Uterus (tissue), 4 donors: ENCODE data around the gene UST. TPM values are rescaled to one million over a fixed set of nuclear protein-coding genes. Genes with fewer than 3 reads are reported as not detected.

Source experiments
- DNase-seq, 2 donors: peaks; one replicate each; pipeline ENCODE4 v3.0.0-alpha.2; 2019 to 2020
- H3K27ac ChIP-seq, 2 donors: fragments of 200-600 bp; sonication (generic); 1 replicate in 1 of 2; 2 replicates in 1 of 2; pipeline ENCODE4 v1.5.1; 2016 to 2018
- H3K27me3 ChIP-seq, 2 donors: fragments of 200-600 bp; sonication (generic); one replicate each; pipeline ENCODE4 v1.5.1; 2018 to 2019; ENCODE audit warnings: control low read depth in 1 of 2
- H3K36me3 ChIP-seq, 2 donors: fragments of 200-600 bp; sonication (generic); one replicate each; pipeline ENCODE4 v1.5.1; 2019; ENCODE audit warnings: control low read depth in 1 of 2
- H3K4me1 ChIP-seq, 2 donors: fragments of 200-600 bp; sonication (generic); one replicate each; pipeline ENCODE4 v1.5.1; 2018 to 2019; ENCODE audit warnings: control low read depth in 1 of 2
- H3K4me3 ChIP-seq, 2 donors: fragments of 200-600 bp; sonication (generic); 1 replicate in 1 of 2; 2 replicates in 1 of 2; pipeline ENCODE4 v1.5.1; 2018 to 2019; ENCODE audit warnings: mild to moderate bottlenecking in 1 of 2
- H3K9me3 ChIP-seq, 2 donors: fragments of 200-600 bp; sonication (generic); one replicate each; pipeline ENCODE4 v1.5.1; 2019; ENCODE audit warnings: control low read depth in 1 of 2
- POLR2A ChIP-seq, 2 donors: fragments of 450-650 bp; IDR thresholded peaks; one replicate each; pipeline ENCODE4 v1.6.1; 2016; ENCODE audit warnings: antibody characterized with exemption in 2 of 2, mild to moderate bottlenecking in 1 of 2, moderate library complexity in 1 of 2
- intact Hi-C: fragments of 100-400 bp; cut with DNase I; formaldehyde crosslinking; loops from one replicate; pipeline ENCODE4 v1.15.1; 2023; ENCODE audit warnings: low total_unique reads
- total RNA-seq, 4 donors: library from RNA; depleted of rRNA in 3 of 4; stranded (reverse); fragments of >200 nt in 3 of 4; gene quantifications; one replicate each; pipeline versions ENCODE4 v1.1.0 to v1.2.4, GENCODE V29; 2014 to 2023
- TF ChIP-seq, protein P1 (sequence below), 4 experiments: fragments of 200-600 bp in 2 of 4; fragments of 450-650 bp in 2 of 4; sonication (generic) in 2 of 4; IDR thresholded peaks; one replicate each; pipeline ENCODE4 v1.5.1; 2016 to 2019; ENCODE audit warnings: antibody characterized with exemption in 4 of 4, mild to moderate bottlenecking in 2 of 4, moderate library complexity in 1 of 4
- donor health status: DM: yes; HTN: yes; CAD: no.

Gene UST
- total RNA-seq, 4 donors from 2014 or later: 6.1 to 23.2 (median 17.2) TPM

DNA sequence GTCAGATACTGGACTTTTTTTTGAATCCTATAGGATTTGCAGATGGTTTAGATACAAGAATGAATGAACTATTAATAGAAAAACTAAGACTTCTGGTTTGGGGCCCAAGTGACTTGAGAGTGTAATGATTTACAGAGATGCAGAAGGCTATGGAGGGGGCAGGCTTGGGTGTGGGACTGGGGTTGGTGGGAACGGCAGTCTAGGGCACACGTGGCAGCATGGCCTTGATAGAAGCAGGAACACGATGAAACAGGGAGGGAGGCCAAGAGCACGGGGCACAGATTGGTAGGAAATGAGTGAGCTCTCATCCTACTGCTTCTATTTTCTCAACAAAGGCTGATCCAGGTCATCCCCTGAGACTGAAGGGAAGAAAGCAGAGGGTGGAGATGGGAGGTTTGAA lies 3.4 kb upstream of the UST start:
- TF ChIP-seq, protein P1, sequence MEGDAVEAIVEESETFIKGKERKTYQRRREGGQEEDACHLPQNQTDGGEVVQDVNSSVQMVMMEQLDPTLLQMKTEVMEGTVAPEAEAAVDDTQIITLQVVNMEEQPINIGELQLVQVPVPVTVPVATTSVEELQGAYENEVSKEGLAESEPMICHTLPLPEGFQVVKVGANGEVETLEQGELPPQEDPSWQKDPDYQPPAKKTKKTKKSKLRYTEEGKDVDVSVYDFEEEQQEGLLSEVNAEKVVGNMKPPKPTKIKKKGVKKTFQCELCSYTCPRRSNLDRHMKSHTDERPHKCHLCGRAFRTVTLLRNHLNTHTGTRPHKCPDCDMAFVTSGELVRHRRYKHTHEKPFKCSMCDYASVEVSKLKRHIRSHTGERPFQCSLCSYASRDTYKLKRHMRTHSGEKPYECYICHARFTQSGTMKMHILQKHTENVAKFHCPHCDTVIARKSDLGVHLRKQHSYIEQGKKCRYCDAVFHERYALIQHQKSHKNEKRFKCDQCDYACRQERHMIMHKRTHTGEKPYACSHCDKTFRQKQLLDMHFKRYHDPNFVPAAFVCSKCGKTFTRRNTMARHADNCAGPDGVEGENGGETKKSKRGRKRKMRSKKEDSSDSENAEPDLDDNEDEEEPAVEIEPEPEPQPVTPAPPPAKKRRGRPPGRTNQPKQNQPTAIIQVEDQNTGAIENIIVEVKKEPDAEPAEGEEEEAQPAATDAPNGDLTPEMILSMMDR (IDR thresholded peaks at IDR 0.05): no peak
- TF ChIP-seq POLR2A (IDR thresholded peaks at IDR 0.05): no peak
- intact Hi-C loops: no loop called here

DNA sequence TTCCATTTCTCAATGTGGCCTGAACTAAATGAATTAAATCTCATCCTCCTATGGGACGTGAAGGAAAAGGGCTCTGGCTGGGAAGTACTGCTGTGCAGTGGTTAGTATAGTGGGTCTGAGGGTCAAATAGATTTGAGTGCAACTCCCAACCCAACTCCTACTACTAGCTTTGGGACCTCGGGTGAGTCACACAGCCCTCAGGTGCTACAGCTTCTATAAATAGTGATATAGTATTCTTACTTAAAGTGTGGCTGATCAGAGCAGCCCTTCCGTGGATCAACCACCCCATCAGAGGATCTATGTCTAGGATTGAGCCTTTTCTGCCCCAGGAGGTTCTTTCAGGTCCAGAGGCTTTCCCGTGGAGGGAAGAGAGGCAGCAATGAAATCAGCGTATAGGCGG lies 904 bp upstream of the UST start:
- H3K4me3 ChIP-seq: peak overlapping the region; percentile 63 to 78
- peak overlapping the region; percentile 89 to 94 for H3K27ac ChIP-seq
- intact Hi-C loops: loop anchor here (5.0 kb wide), 1 partner anchor 201 kb away; no protein-coding TSS in a partner anchor
- H3K27me3 ChIP-seq: no peaks in the 10 kb centered on the region
- no peaks in the 10 kb centered on the region for H3K36me3 ChIP-seq
- DNase-seq: no peak
- TF ChIP-seq POLR2A (IDR thresholded peaks at IDR 0.05): no peak
- TF ChIP-seq, protein P1 (IDR thresholded peaks at IDR 0.05): no peak
- no peaks in the 10 kb centered on the region for H3K4me1 ChIP-seq
- H3K9me3 ChIP-seq: no peaks in the 10 kb centered on the region

More for the DNA sequence above, 3.4 kb upstream of the UST start:
- Histone ChIP-seq H3K4me1 (no peaks in the 10 kb centered on the region), H3K9me3 (no peaks in the 10 kb centered on the region), H3K27me3 (no peaks in the 10 kb centered on the region), H3K4me3 (no peak overlapping the region), H3K27ac (no peak overlapping the region), H3K36me3 (no peaks in the 10 kb centered on the region)
- no peak for DNase-seq

DNA sequence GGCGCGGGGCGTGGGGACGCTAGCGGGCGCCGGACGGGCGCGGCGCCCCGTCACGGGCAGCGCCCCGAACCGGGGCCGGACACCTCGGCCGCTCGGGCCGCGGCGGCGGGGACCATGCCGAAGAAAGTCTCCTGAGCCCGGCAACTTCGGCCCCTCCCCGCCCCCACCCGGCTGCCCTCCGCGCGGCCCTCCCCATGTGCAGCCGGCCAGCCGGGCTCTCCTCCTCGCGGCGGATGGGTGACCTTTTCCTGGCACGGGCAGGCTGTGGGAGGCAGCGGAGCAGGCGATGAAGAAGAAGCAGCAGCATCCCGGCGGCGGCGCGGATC lies 278 bp downstream of the UST start:
- Histone ChIP-seq H3K9me3 (no peaks in the 10 kb centered on the region), H3K27me3 (no peaks in the 10 kb centered on the region), H3K4me1 (no peaks in the 10 kb centered on the region), H3K4me3 (peak overlapping the region; percentile 63 to 78), H3K36me3 (no peaks in the 10 kb centered on the region), H3K27ac (peak overlapping the region; percentile 89 to 94)
- peak; percentile 65 to 71 for DNase-seq
- TF ChIP-seq POLR2A (IDR thresholded peaks at IDR 0.05): no peak
- TF ChIP-seq, protein P1 (IDR thresholded peaks at IDR 0.05): no peak
- intact Hi-C loops: loop anchor here (5.0 kb wide), 1 partner anchor 200 kb away; no protein-coding TSS in a partner anchor

DNA sequence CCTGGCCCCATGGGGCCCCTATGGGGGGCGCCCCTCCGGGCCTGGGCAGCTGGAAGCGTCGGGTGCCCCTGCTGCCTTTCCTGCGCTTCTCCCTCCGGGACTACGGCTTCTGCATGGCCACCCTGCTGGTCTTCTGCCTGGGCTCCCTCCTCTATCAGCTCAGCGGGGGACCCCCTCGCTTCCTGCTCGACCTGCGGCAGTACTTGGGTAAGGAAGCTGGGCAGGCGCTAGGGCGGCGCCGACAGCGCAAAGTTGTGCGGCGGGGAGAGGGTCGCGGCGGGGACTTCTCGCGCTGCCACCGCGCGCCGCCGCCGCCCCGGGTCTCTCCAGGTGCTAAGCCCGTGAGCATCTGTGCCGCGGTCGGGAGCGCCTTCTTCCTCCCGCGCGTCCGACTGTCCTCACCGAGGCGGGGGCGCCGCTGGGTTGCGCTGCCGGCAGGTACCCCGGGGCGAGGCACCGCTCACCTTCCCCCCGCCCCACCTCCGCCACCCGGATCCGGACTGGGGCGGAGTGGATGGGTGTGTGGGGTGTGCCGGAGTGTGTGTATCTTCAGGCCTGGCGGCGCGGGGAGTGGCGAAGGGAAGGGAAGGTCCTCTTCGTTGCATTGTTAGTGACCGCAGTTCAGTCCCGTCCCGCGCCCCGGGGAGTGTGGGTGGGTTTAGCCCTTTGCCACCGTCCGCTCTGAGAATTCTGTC lies 788 bp downstream of the UST start:
- H3K4me1 ChIP-seq: no peaks in the 10 kb centered on the region
- no peaks in the 10 kb centered on the region for H3K9me3 ChIP-seq
- H3K36me3 ChIP-seq: no peaks in the 10 kb centered on the region
- H3K27ac ChIP-seq: peak overlapping the region; percentile 89 to 94
- no peaks in the 10 kb centered on the region for H3K27me3 ChIP-seq
- peak in 1 of 2 donors; percentile 16 for TF ChIP-seq POLR2A (IDR thresholded peaks at IDR 0.05)
- TF ChIP-seq, protein P1 (IDR thresholded peaks at IDR 0.05): no peak
- intact Hi-C loops: loop anchor here (5.0 kb wide), 1 partner anchor 200 kb away; no protein-coding TSS in a partner anchor
- H3K4me3 ChIP-seq: peak overlapping the region; percentile 63 to 78
- DNase-seq: peak; percentile 49

DNA sequence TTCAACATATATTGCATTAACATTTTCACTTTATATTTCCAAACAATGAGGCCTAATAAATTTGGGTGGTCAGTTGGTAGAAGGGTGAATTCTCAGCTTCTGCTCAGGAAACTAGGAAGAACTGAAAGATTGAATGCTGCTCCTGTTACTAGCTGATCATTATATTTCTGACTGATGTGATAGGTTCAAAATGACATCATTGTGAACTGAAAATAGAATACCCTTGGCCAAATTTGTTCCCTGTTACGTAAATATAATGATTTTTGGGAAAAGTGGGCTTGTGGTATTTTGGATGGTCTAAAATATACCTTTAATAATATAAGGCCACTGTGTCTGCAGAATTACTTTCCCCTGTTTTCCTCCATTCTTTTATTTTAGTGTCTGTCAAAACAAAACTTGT lies 2.8 kb downstream of the UST start:
- no peak for DNase-seq
- H3K4me1 ChIP-seq: no peaks in the 10 kb centered on the region
- H3K9me3 ChIP-seq: no peaks in the 10 kb centered on the region
- no peaks in the 10 kb centered on the region for H3K27me3 ChIP-seq
- TF ChIP-seq POLR2A (IDR thresholded peaks at IDR 0.05): no peak
- TF ChIP-seq, protein P1 (IDR thresholded peaks at IDR 0.05): no peak
- no peak overlapping the region for H3K4me3 ChIP-seq
- H3K27ac ChIP-seq: no peak overlapping the region
- no peaks in the 10 kb centered on the region for H3K36me3 ChIP-seq
- intact Hi-C loops: loop anchor here (5.0 kb wide), 1 partner anchor 198 kb away; no protein-coding TSS in a partner anchor
